SK-N-SH treated with all-trans-retinoic acid at 6 μM for 48 hours (cell line): Measurements from ENCODE around the gene NALCN.
A peak's percentile ranks its signal among the peaks of the same experiment; 100 is the strongest.

Experiments used
- ATAC-seq: fragments of 200-7000 bp; cut with Tn5 transposase; 3 replicates; pipeline ENCODE4 v1.9.1; 2020; ENCODE audit warnings: mild to moderate bottlenecking, moderate library complexity
- ARNTL ChIP-seq: fragments of 450-650 bp; formaldehyde crosslinking; IDR thresholded peaks from 2 replicates; pipeline ENCODE4 v1.5.0; 2020; ENCODE audit warnings: low read depth, mild to moderate bottlenecking, moderate library complexity, borderline replicate concordance
- BACH2 ChIP-seq: fragments of 250-450 bp; sonication (Bioruptor Pico); IDR thresholded peaks from 2 replicates; pipeline ENCODE4 v1.9.0; 2021; ENCODE audit warnings: mild to moderate bottlenecking, borderline replicate concordance
- CREB5 ChIP-seq: fragments of 250-450 bp; sonication (Bioruptor Pico); IDR thresholded peaks from 2 replicates; pipeline ENCODE4 v1.5.1; 2020; ENCODE audit warnings: low read depth, mild to moderate bottlenecking, moderate library complexity
- CSDC2 ChIP-seq: fragments of 250-450 bp; sonication (Bioruptor Pico); IDR thresholded peaks from 2 replicates; pipeline ENCODE4 v1.5.0; 2020; ENCODE audit warnings: mild to moderate bottlenecking, moderate library complexity
- ESRRG ChIP-seq: fragments of 250-450 bp; sonication (Bioruptor Pico); IDR thresholded peaks from 2 replicates; pipeline ENCODE4 v1.6.1; 2021; ENCODE audit warnings: mild to moderate bottlenecking
- GLIS3 ChIP-seq: fragments of 250-450 bp; sonication (Bioruptor Pico); IDR thresholded peaks from 2 replicates; pipeline ENCODE4 v1.5.0; 2020; ENCODE audit warnings: mild to moderate bottlenecking, moderate library complexity
- ISL1 ChIP-seq: fragments of 250-450 bp; sonication (Bioruptor Pico); IDR thresholded peaks from 2 replicates; pipeline ENCODE4 v2.1.2; 2022; ENCODE audit warnings: mild to moderate bottlenecking, moderate library complexity
- OSR1 ChIP-seq: fragments of 250-450 bp; sonication (Bioruptor Pico); IDR thresholded peaks from 2 replicates; pipeline ENCODE4 v1.8.0; 2022; ENCODE audit warnings: moderate library complexity, mild to moderate bottlenecking, inconsistent platforms
- PPARA ChIP-seq: fragments of 250-450 bp; sonication (Bioruptor Pico); IDR thresholded peaks from 2 replicates; pipeline ENCODE4 v1.5.0; 2020; ENCODE audit warnings: mild to moderate bottlenecking, borderline replicate concordance
- RARB ChIP-seq: fragments of 250-450 bp; sonication (Bioruptor Pico); IDR thresholded peaks from 2 replicates; pipeline ENCODE4 v1.8.0; 2021; ENCODE audit warnings: mild to moderate bottlenecking, moderate library complexity
- SNAI2 ChIP-seq: fragments of 250-450 bp; sonication (Bioruptor Pico); IDR thresholded peaks from 2 replicates; pipeline ENCODE4 v1.5.0; 2020; ENCODE audit warnings: mild to moderate bottlenecking, moderate library complexity
- TCF4 ChIP-seq: fragments of 250-450 bp; sonication (Bioruptor Pico); IDR thresholded peaks from 2 replicates; pipeline ENCODE4 v1.8.0; 2021; ENCODE audit warnings: mild to moderate bottlenecking, moderate library complexity, borderline replicate concordance
- TOX ChIP-seq: fragments of 250-450 bp; sonication (Bioruptor Pico); IDR thresholded peaks from 2 replicates; pipeline ENCODE4 v1.8.0; 2021; ENCODE audit warnings: mild to moderate bottlenecking, moderate library complexity, borderline replicate concordance
- ZC3H10 ChIP-seq: fragments of 250-450 bp; sonication (Bioruptor Pico); IDR thresholded peaks from 2 replicates; pipeline ENCODE4 v1.5.1; 2021; ENCODE audit warnings: mild to moderate bottlenecking, moderate library complexity
- ZFP3 ChIP-seq: fragments of 250-450 bp; sonication (Bioruptor Pico); IDR thresholded peaks from 2 replicates; pipeline ENCODE4 v1.5.0; 2020; ENCODE audit warnings: mild to moderate bottlenecking, moderate library complexity
- ZFP30 ChIP-seq: fragments of 450-650 bp; formaldehyde crosslinking; IDR thresholded peaks from 2 replicates; pipeline ENCODE4 v1.5.0; 2022; ENCODE audit warnings: mild to moderate bottlenecking, moderate library complexity
- ZNF565 ChIP-seq: fragments of 450-650 bp; formaldehyde crosslinking; conservative IDR thresholded peaks from 2 replicates; pipeline ENCODE4 v1.5.0; 2020; ENCODE audit warnings: low read depth, mild to moderate bottlenecking, moderate library complexity
- ZNF70 ChIP-seq: fragments of 450-650 bp; formaldehyde crosslinking; IDR thresholded peaks from 2 replicates; pipeline ENCODE4 v1.5.0; 2020; ENCODE audit warnings: mild to moderate bottlenecking, moderate library complexity
- ZNF8 ChIP-seq: fragments of 450-650 bp; formaldehyde crosslinking; IDR thresholded peaks from 2 replicates; pipeline ENCODE4 v1.5.0; 2020; ENCODE audit warnings: mild to moderate bottlenecking, moderate library complexity
- TF ChIP-seq, protein P1 (sequence below): fragments of 250-450 bp; sonication (Bioruptor Pico); IDR thresholded peaks from 2 replicates; pipeline ENCODE4 v1.8.0; 2021; ENCODE audit warnings: low read depth, mild to moderate bottlenecking, moderate library complexity, borderline replicate concordance
- TF ChIP-seq, protein P2 (sequence below): fragments of 250-450 bp; sonication (Bioruptor Pico); IDR thresholded peaks from 2 replicates; pipeline ENCODE4 v1.8.0; 2020; ENCODE audit warnings: mild to moderate bottlenecking, moderate library complexity, borderline replicate concordance
- TF ChIP-seq, protein P3 (sequence below): fragments of 250-450 bp; sonication (Bioruptor Pico); IDR thresholded peaks from 2 replicates; pipeline ENCODE4 v1.5.0; 2020; ENCODE audit warnings: mild to moderate bottlenecking, moderate library complexity
- TF ChIP-seq, protein P4 (sequence below): fragments of 250-450 bp; sonication (Bioruptor Pico); IDR thresholded peaks from 2 replicates; pipeline ENCODE4 v1.5.1; 2021; ENCODE audit warnings: mild to moderate bottlenecking, moderate library complexity

Gene NALCN

DNA sequence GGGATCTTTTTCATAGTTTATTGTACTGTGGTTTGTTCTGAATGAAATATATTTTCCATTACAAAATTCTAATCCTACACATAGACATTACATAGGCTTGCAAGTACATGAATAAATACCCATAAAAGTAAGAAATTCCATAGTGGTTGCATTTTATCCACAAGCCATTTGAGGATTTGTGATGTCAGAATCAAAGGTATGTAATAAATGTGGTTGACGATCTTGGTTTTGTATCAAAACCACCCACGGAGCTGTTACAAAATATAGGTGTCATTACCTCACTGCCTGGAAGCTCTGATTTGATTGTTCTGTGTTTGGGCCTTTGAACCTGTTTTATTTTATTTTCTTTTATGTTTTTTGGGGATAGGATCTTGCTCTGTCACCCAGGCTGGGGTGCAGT lies 125.1 kb downstream of the NALCN start (continued):
- no peak for TF ChIP-seq BACH2 (CRISPR knock-in tag)
- TF ChIP-seq TOX (CRISPR knock-in tag), result no peak
- TF ChIP-seq ZNF70 (CRISPR knock-in tag), result no peak
- TF ChIP-seq ARNTL (CRISPR knock-in tag), result no peak
- TF ChIP-seq ZFP30 (CRISPR knock-in tag), result no peak
- no peak for TF ChIP-seq ZNF8
- no peak for TF ChIP-seq ISL1 (CRISPR knock-in tag)
- TF ChIP-seq, protein P1, sequence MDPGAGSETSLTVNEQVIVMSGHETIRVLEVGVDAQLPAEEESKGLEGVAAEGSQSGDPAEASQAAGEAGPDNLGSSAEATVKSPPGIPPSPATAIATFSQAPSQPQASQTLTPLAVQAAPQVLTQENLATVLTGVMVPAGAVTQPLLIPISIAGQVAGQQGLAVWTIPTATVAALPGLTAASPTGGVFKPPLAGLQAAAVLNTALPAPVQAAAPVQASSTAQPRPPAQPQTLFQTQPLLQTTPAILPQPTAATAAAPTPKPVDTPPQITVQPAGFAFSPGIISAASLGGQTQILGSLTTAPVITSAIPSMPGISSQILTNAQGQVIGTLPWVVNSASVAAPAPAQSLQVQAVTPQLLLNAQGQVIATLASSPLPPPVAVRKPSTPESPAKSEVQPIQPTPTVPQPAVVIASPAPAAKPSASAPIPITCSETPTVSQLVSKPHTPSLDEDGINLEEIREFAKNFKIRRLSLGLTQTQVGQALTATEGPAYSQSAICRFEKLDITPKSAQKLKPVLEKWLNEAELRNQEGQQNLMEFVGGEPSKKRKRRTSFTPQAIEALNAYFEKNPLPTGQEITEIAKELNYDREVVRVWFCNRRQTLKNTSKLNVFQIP, result no peak
- TF ChIP-seq ZC3H10 (CRISPR knock-in tag), result no peak
- TF ChIP-seq ZNF565 (CRISPR knock-in tag), result no peak
- no peak for TF ChIP-seq GLIS3 (CRISPR knock-in tag)

DNA sequence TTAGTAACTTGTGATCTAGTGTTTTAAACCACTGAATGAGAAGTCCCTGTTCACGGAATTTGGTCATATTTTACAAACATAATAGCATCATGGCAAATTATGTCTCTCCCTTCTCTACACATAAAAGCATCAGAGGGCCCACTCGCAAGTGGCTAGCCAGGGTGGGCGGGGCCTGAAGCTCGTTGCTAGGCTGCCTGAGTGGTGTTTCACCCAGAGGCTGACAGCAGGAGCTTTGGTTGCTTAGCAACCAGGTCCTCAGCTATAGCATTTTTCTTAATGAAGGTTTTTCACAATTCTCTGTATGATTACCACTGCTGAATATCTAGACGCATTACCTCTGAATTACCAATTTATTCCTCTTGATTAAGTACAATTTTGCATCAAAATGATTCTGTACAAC lies 126.5 kb downstream of the NALCN start:
- TF ChIP-seq ESRRG (CRISPR knock-in tag) (no peak), ZNF8 (no peak), ISL1 (CRISPR knock-in tag) (no peak), OSR1 (CRISPR knock-in tag) (no peak), ZC3H10 (CRISPR knock-in tag) (no peak), ZFP30 (CRISPR knock-in tag) (no peak), ZFP3 (CRISPR knock-in tag) (no peak), BACH2 (CRISPR knock-in tag) (no peak), ARNTL (CRISPR knock-in tag) (no peak), ZNF565 (CRISPR knock-in tag) (no peak)
- TF ChIP-seq, protein P2, sequence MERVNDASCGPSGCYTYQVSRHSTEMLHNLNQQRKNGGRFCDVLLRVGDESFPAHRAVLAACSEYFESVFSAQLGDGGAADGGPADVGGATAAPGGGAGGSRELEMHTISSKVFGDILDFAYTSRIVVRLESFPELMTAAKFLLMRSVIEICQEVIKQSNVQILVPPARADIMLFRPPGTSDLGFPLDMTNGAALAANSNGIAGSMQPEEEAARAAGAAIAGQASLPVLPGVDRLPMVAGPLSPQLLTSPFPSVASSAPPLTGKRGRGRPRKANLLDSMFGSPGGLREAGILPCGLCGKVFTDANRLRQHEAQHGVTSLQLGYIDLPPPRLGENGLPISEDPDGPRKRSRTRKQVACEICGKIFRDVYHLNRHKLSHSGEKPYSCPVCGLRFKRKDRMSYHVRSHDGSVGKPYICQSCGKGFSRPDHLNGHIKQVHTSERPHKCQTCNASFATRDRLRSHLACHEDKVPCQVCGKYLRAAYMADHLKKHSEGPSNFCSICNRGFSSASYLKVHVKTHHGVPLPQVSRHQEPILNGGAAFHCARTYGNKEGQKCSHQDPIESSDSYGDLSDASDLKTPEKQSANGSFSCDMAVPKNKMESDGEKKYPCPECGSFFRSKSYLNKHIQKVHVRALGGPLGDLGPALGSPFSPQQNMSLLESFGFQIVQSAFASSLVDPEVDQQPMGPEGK, result no peak
- TF ChIP-seq, protein P3, sequence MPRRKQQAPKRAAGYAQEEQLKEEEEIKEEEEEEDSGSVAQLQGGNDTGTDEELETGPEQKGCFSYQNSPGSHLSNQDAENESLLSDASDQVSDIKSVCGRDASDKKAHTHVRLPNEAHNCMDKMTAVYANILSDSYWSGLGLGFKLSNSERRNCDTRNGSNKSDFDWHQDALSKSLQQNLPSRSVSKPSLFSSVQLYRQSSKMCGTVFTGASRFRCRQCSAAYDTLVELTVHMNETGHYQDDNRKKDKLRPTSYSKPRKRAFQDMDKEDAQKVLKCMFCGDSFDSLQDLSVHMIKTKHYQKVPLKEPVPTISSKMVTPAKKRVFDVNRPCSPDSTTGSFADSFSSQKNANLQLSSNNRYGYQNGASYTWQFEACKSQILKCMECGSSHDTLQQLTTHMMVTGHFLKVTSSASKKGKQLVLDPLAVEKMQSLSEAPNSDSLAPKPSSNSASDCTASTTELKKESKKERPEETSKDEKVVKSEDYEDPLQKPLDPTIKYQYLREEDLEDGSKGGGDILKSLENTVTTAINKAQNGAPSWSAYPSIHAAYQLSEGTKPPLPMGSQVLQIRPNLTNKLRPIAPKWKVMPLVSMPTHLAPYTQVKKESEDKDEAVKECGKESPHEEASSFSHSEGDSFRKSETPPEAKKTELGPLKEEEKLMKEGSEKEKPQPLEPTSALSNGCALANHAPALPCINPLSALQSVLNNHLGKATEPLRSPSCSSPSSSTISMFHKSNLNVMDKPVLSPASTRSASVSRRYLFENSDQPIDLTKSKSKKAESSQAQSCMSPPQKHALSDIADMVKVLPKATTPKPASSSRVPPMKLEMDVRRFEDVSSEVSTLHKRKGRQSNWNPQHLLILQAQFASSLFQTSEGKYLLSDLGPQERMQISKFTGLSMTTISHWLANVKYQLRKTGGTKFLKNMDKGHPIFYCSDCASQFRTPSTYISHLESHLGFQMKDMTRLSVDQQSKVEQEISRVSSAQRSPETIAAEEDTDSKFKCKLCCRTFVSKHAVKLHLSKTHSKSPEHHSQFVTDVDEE, result no peak
- peak; percentile 80 for ATAC-seq

GRCh38 chr13:101283782-101284181 lies 132.5 kb downstream of the NALCN start:
- no peak for ATAC-seq
- TF ChIP-seq PPARA (CRISPR knock-in tag) (no peak), ARNTL (CRISPR knock-in tag) (no peak), OSR1 (CRISPR knock-in tag) (no peak), RARB (no peak), ISL1 (CRISPR knock-in tag) (no peak)
- TF ChIP-seq, all 23 proteins: peak for 0

GRCh38 chr13:101272886-101273285 lies 143.4 kb downstream of the NALCN start:
- no peak for ATAC-seq
- no peak for TF ChIP-seq PPARA (CRISPR knock-in tag)
- TF ChIP-seq, protein P4, sequence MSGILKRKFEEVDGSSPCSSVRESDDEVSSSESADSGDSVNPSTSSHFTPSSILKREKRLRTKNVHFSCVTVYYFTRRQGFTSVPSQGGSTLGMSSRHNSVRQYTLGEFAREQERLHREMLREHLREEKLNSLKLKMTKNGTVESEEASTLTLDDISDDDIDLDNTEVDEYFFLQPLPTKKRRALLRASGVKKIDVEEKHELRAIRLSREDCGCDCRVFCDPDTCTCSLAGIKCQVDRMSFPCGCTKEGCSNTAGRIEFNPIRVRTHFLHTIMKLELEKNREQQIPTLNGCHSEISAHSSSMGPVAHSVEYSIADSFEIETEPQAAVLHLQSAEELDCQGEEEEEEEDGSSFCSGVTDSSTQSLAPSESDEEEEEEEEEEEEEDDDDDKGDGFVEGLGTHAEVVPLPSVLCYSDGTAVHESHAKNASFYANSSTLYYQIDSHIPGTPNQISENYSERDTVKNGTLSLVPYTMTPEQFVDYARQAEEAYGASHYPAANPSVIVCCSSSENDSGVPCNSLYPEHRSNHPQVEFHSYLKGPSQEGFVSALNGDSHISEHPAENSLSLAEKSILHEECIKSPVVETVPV, result no peak
- TF ChIP-seq ZC3H10 (CRISPR knock-in tag), result no peak
- no peak for TF ChIP-seq CSDC2
- no peak for TF ChIP-seq RARB
- no peak for TF ChIP-seq ESRRG (CRISPR knock-in tag)
- TF ChIP-seq CREB5 (CRISPR knock-in tag), result no peak
- TF ChIP-seq TCF4 (CRISPR knock-in tag), result no peak
- TF ChIP-seq ZFP30 (CRISPR knock-in tag), result no peak
- TF ChIP-seq ZNF70 (CRISPR knock-in tag), result no peak
- TF ChIP-seq BACH2 (CRISPR knock-in tag), result no peak
- no peak for TF ChIP-seq ZFP3 (CRISPR knock-in tag)
- TF ChIP-seq, protein P1, result no peak
- no peak for TF ChIP-seq SNAI2 (CRISPR knock-in tag)
- no peak for TF ChIP-seq OSR1 (CRISPR knock-in tag)
- no peak for TF ChIP-seq ZNF565 (CRISPR knock-in tag)
- TF ChIP-seq ZNF8, result no peak
- no peak for TF ChIP-seq ISL1 (CRISPR knock-in tag)
